ENCODE measurements around the gene STK17A. TPM values are rescaled to one million over a fixed set of nuclear protein-coding genes. Genes with fewer than 3 reads are reported as not detected.

Gene STK17A
- total and polyA plus RNA-seq, 2 of the 8 experiments (the other 6 are each of a cell fraction or from before 2014, with no cell fraction given) = 2.2 to 12.2 TPM

DNA sequence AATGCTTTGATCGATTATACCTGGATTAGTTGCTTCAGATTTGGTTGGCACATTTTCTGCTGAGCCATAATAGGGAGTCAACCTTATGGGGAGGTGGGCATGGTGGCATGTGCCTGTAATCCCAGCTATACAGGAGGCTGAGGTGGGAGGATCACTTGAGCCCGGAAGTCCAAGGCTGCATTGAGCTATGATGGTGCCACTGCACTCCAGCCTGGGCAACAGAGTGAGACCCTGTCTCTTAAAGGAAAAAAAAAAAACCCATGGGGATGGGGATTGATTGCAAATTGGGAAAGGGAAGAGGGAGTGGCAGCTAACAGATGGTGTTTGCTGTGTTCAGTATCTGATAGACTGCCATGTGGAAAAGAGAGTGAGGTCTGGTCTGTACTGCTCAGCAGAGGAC lies 11.1 kb downstream of the STK17A start:
- Histone ChIP-seq H3K18ac (ENCODE audit: extremely low read depth, low read length) (no peak overlapping the region), H3K23ac (ENCODE audit: insufficient read length) (no peak overlapping the region), H3K9ac (replicated peaks in 1 of 4; ENCODE audit: extremely low read depth in 1 of 4, low read depth in 3 of 4, low read length in 3 of 4) (no peak overlapping the region), H2AK5ac (ENCODE audit: low read depth, low read length) (no peak overlapping the region), H3K4ac (replicated peaks; ENCODE audit: insufficient read length, low read depth, low read length) (no peak overlapping the region), H3K4me2 (ENCODE audit: insufficient read depth in 1 of 2, low read depth in 2 of 2, low read length in 2 of 2) (no peak overlapping the region), H3K14ac (ENCODE audit: insufficient read length) (no peak overlapping the region), H4K91ac (replicated peaks; ENCODE audit: insufficient read length, low read length) (no peak overlapping the region), H3K79me2 (ENCODE audit: control insufficient read depth in 1 of 2, insufficient read depth in 2 of 2, low read length in 2 of 2) (peaks cover 0 to 38% of the 10 kb centered on the region in 2 experiments; a peak in 2 of 4 replicates), H3K23me2 (ENCODE audit: low read depth, low read length) (no peaks in the 10 kb centered on the region), H3K4me1 (replicated peaks in 1 of 4; ENCODE audit: control insufficient read depth in 3 of 4, insufficient read depth in 4 of 4, low read length in 3 of 4) (peaks cover 0 to 2% (median 0%) of the 10 kb centered on the region in 4 experiments; a peak in 1 of 7 replicates), H2BK120ac (replicated peaks; ENCODE audit: low read depth, low read length) (no peak overlapping the region), H2AFZ (ENCODE audit: low read length) (no peak overlapping the region), H3K4me3 (ENCODE audit: extremely low read depth in 1 of 4, insufficient read depth in 2 of 4, low read depth in 3 of 4, low read length in 4 of 4) (no peak overlapping the region), H2BK5ac (ENCODE audit: low read depth, low read length) (no peak overlapping the region), H3K9me3 (ENCODE audit: insufficient read depth in 2 of 2, low read depth in 1 of 2, low read length in 1 of 2) (no peaks in the 10 kb centered on the region), H3K56ac (replicated peaks; ENCODE audit: insufficient read length, low read depth, low read length) (no peak overlapping the region), H3K79me1 (ENCODE audit: low read depth, low read length) (no peaks in the 10 kb centered on the region; the same call in 1 of the 2 replicates), H2BK20ac (ENCODE audit: low read length) (no peak overlapping the region), H3K27ac (ENCODE audit: low read depth, low read length) (no peak overlapping the region), H4K5ac (ENCODE audit: insufficient read length, low read depth, low read length) (no peak overlapping the region), H2BK12ac (ENCODE audit: low read depth, low read length) (no peak overlapping the region), H3K36me3 (ENCODE audit: control insufficient read depth in 2 of 4, insufficient read depth in 4 of 4, low read length in 3 of 4) (0 out of 8 replicates have a peak, but pooled peaks cover 0 to 4% (median 0%) of the 10 kb centered on the region in 4 experiments), H3K27me3 (replicated peaks in 1 of 4; ENCODE audit: control insufficient read depth in 3 of 4, extremely low read depth in 1 of 4, insufficient read depth in 3 of 4, low read length in 3 of 4) (no peaks in the 10 kb centered on the region), H2BK15ac (ENCODE audit: low read length) (no peak overlapping the region), H4K8ac (ENCODE audit: extremely low read depth, insufficient read depth, low read length) (no peak overlapping the region), H4K20me1 (replicated peaks in 1 of 2; ENCODE audit: control insufficient read depth in 1 of 2, insufficient read depth in 2 of 2, low read length in 2 of 2) (peaks cover 2 to 3% of the 10 kb centered on the region in 2 experiments)
- ChIA-PET CTCF (ENCODE audit: partially characterized antibody) (interaction anchor here (0.6 to 2.6 kb wide), 2 partner anchors 11 to 329 kb away, joined by 3 to 12 read pairs; partner anchors contain the start of gene STK17A), POLR2A (ENCODE audit: partially characterized antibody) (no interaction called here)
- FAIRE-seq = no peak
- no peak for DNase-seq (ENCODE audit: low read depth in 1 of 2, low spot score in 2 of 2)
- WGBS, 2 experiments (ENCODE audit: extremely low coverage in 1 of 2, insufficient coverage in 1 of 2, insufficient read length in 1 of 2, insufficient replicate concordance in 2 of 2, low coverage in 1 of 2, low lambda C conversion rate in 2 of 2, missing lambda C conversion rate in 1 of 2) = 100% methylated on average over 2 of the region's 2 CpGs; no CpG with 5 or more reads in 1 of the 2 experiments
- no peak for TF ChIP-seq TAF7 (optimal IDR thresholded peaks at IDR 0.05; ENCODE audit: borderline replicate concordance, low read depth, low read length)
- no peak for TF ChIP-seq E2F6 (IDR thresholded peaks at IDR 0.05)
- no peak for TF ChIP-seq FOSL1 (IDR thresholded peaks at IDR 0.05; ENCODE audit: insufficient read depth, low read depth, low read length)
- TF ChIP-seq TBP (IDR thresholded peaks at IDR 0.05; ENCODE audit: low read depth, low read length) = no peak
- TF ChIP-seq CBX5 (IDR thresholded peaks at IDR 0.05; ENCODE audit: low read depth, low read length) = no peak
